HG03457 (cell line): ENCODE results near the gene RAP1GAP.

Experiments used
- ATAC-seq: cut with Tn5 transposase; IDR thresholded peaks from one replicate; pipeline ENCODE4 v1.9.1; 2021; ENCODE audit warnings: moderate number of reproducible peaks; ENCODE audit not compliant: unreplicated experiment

Gene RAP1GAP

GRCh38 chr1:21596174-21596573, 73.0 kb downstream of the RAP1GAP start:
- ATAC-seq: no peak

- no peak for ATAC-seq
Observed at GRCh38 chr1:21594935-21595897, 73.9 kb downstream of the RAP1GAP start.

- ATAC-seq: no peak
Observed at GRCh38 chr1:21594501-21594900, 74.7 kb downstream of the RAP1GAP start.

- no peak for ATAC-seq
Observed at GRCh38 chr1:21593231-21593630, 75.9 kb downstream of the RAP1GAP start.

- no peak for ATAC-seq
Observed at GRCh38 chr1:21592086-21592865, 76.9 kb downstream of the RAP1GAP start.

- ATAC-seq: no peak
Observed at GRCh38 chr1:21590934-21591333, 78.2 kb downstream of the RAP1GAP start.

GRCh38 chr1:21590126-21590880, 78.9 kb downstream of the RAP1GAP start:
- ATAC-seq: no peak

GRCh38 chr1:21589618-21590017, 79.5 kb downstream of the RAP1GAP start:
- ATAC-seq: no peak

GRCh38 chr1:21587602-21587953, 81.6 kb downstream of the RAP1GAP start:
- no peak for ATAC-seq

- ATAC-seq: no peak
Observed at GRCh38 chr1:21586846-21587601, 82.1 kb downstream of the RAP1GAP start.

GRCh38 chr1:21586222-21586621, 82.9 kb downstream of the RAP1GAP start:
- no peak for ATAC-seq

GRCh38 chr1:21585037-21585436, 84.1 kb downstream of the RAP1GAP start:
- no peak for ATAC-seq

GRCh38 chr1:21584096-21584495, 85.1 kb downstream of the RAP1GAP start:
- no peak for ATAC-seq

GRCh38 chr1:21579791-21580190, 89.4 kb downstream of the RAP1GAP start:
- no peak for ATAC-seq

GRCh38 chr1:21577933-21578332, 91.2 kb downstream of the RAP1GAP start:
- ATAC-seq: no peak

- ATAC-seq: no peak
Observed at GRCh38 chr1:21577324-21577723, 91.8 kb downstream of the RAP1GAP start.

GRCh38 chr1:21576798-21577187, 92.4 kb downstream of the RAP1GAP start:
- no peak for ATAC-seq

GRCh38 chr1:21576031-21576797, 92.9 kb downstream of the RAP1GAP start:
- no peak for ATAC-seq

GRCh38 chr1:21575351-21575942, 93.7 kb downstream of the RAP1GAP start:
- ATAC-seq: no peak
